ENCODE results near the gene ATP6V0C. TPM values are rescaled to one million over a fixed set of nuclear protein-coding genes. Genes with fewer than 3 reads are reported as not detected.

ATP6V0C gene
- total and polyA plus RNA-seq, 2 donors (not counting 1 experiment from before 2014, with no cell fraction given), result 118 to 176 TPM

- Histone ChIP-seq H3K4me1 (ENCODE audit: control insufficient read depth in 2 of 2, insufficient read depth in 2 of 2, low read length in 2 of 2) (peaks cover 51 to 57% of the 10 kb centered on the region in 2 donors), H3K27me3 (replicated peaks in 1 of 4; ENCODE audit: control extremely low read depth in 1 of 4, control insufficient read depth in 3 of 4, insufficient read depth in 4 of 4, low read length in 3 of 4) (no peaks in the 10 kb centered on the region), H3K4me2 (replicated peaks; ENCODE audit: low read depth, low read length, poor library complexity, severe bottlenecking) (peak within 1 kb of the TSS; percentile 75), H3K27ac (ENCODE audit: low read length in 2 of 2) (peak within 1 kb of the TSS; percentile 93), H2AFZ (ENCODE audit: insufficient read depth, low read depth, low read length, poor library complexity, severe bottlenecking) (no peak within 1 kb of the TSS), H3K9me3 (ENCODE audit: control extremely low read depth in 1 of 3, control insufficient read depth in 2 of 3, insufficient read depth in 1 of 3, low read length in 2 of 3) (peaks cover 0 to 3% (median 0%) of the 10 kb centered on the region in 3 donors), H3K9ac (ENCODE audit: low read length) (peak within 1 kb of the TSS; percentile 65), H4K20me1 (ENCODE audit: control insufficient read depth, insufficient read depth, low read length, poor library complexity, severe bottlenecking) (peaks cover 50% of the 10 kb centered on the region), H3K4me3 (ENCODE audit: control extremely low read depth in 1 of 5, extremely low read depth in 1 of 5, insufficient read depth in 1 of 5, low read depth in 2 of 5, low read length in 4 of 5) (peak within 1 kb of the TSS; percentile 2 to 69 (median 60)), H3K79me2 (ENCODE audit: control insufficient read depth, insufficient read depth, low read length) (peaks cover 83% of the 10 kb centered on the region), H3K36me3 (replicated peaks in 1 of 2; ENCODE audit: control extremely low read depth in 1 of 2, control insufficient read depth in 1 of 2, extremely low read depth in 1 of 2, insufficient read depth in 2 of 2, low read length in 1 of 2) (peaks cover 0 to 50% of the 10 kb centered on the region in 2 experiments)
- intact Hi-C loops (cut with micrococcal nuclease), result loop anchor here (1.0 kb wide), 2 partner anchors 12 to 13 kb away; no protein-coding TSS in a partner anchor
- Mint-ChIP-seq H3K4me3 (peak within 1 kb of the TSS; percentile 93), H3K27ac (peak within 1 kb of the TSS; percentile 98), H3K9me3 (ENCODE audit: insufficient read depth) (no peaks in the 10 kb centered on the region), H3K27me3 (no peaks in the 10 kb centered on the region), H3K4me1 (peaks cover 64% of the 10 kb centered on the region)
- peak; percentile 95 for DNase-seq
- no peak for TF ChIP-seq EZH2 (IDR thresholded peaks at IDR 0.05; ENCODE audit: borderline replicate concordance, insufficient read depth, low read depth, low read length, poor library complexity, severe bottlenecking)
- no peak for TF ChIP-seq CTCF (IDR thresholded peaks at IDR 0.05)
- under 1% methylated on average over 80 of the region's 83 CpGs for WGBS (ENCODE audit: insufficient coverage)
- ATAC-seq (ENCODE audit: low read depth), result peak; percentile 60
- ChIA-PET POLR2A (interaction anchor here (0.7 to 3.0 kb wide), 9 partner anchors 10 to 1059 kb away, joined by 3 to 66 read pairs (median 5); partner anchors contain the start of genes CEMP1, PDPK1 and TBC1D24), CTCF (interaction anchor here (0.6 to 1.9 kb wide), 8 partner anchors 10 to 325 kb away, joined by 3 to 12 read pairs (median 4); partner anchors contain the start of genes CEMP1 and ECI1)
Measured at GRCh38 chr16:2520097-2520783, 6.5 kb downstream of the ATP6V0C start, which contains the start of gene AMDHD2. TSS of gene AMDHD2 (plus strand) at chr16:2520371. CDS start at chr16:2520459, 88 bp downstream.
